Measurements from ENCODE around the gene LEKR1.

The LEKR1 gene

GRCh38 chr3:156978481-156978961 lies 152.4 kb downstream of the LEKR1 start:
- H3K9me3 ChIP-seq (ENCODE audit: insufficient read depth, low read length): no peaks in the 10 kb centered on the region
- H3K4me3 ChIP-seq (ENCODE audit: low read length): no peak overlapping the region
- peak overlapping the region; percentile 51 for H3K4me2 ChIP-seq (ENCODE audit: low read length)
- peak overlapping the region; percentile 59 for H3K27ac ChIP-seq (ENCODE audit: low read length)
- peaks cover 32% of the 10 kb centered on the region for H3K4me1 ChIP-seq (ENCODE audit: low read length)
- H3K9ac ChIP-seq (ENCODE audit: low read length): peak overlapping the region; percentile 12; the same call in 1 of the 2 replicates
- TF ChIP-seq CTCF (IDR thresholded peaks at IDR 0.05; ENCODE audit: low read depth, low read length): no peak
- no peak for TF ChIP-seq EZH2phosphoT487 (IDR thresholded peaks at IDR 0.05; ENCODE audit: low read depth)
- no peaks in the 10 kb centered on the region for H3K79me2 ChIP-seq (ENCODE audit: low read length)
- peak overlapping the region; percentile 77 for H2AFZ ChIP-seq (ENCODE audit: low read depth, low read length)
- H3K36me3 ChIP-seq (replicated peaks; ENCODE audit: low read depth, low read length): no peaks in the 10 kb centered on the region
- no peaks in the 10 kb centered on the region for H3K27me3 ChIP-seq (ENCODE audit: low read depth, low read length)
- no peaks in the 10 kb centered on the region for H4K20me1 ChIP-seq (ENCODE audit: insufficient read depth, low read length)

- Histone ChIP-seq H3K79me2 (ENCODE audit: low read length) (no peaks in the 10 kb centered on the region), H3K4me2 (ENCODE audit: low read length) (no peak overlapping the region), H3K4me1 (ENCODE audit: low read length) (peaks cover 28% of the 10 kb centered on the region), H3K27me3 (ENCODE audit: low read depth, low read length) (no peaks in the 10 kb centered on the region), H4K20me1 (ENCODE audit: insufficient read depth, low read length) (no peaks in the 10 kb centered on the region), H3K9ac (ENCODE audit: low read length) (no peak overlapping the region), H3K36me3 (replicated peaks; ENCODE audit: low read depth, low read length) (no peaks in the 10 kb centered on the region), H3K9me3 (ENCODE audit: insufficient read depth, low read length) (no peaks in the 10 kb centered on the region), H3K4me3 (ENCODE audit: low read length) (no peak overlapping the region), H3K27ac (ENCODE audit: low read length) (no peak overlapping the region), H2AFZ (ENCODE audit: low read depth, low read length) (no peak overlapping the region)
- TF ChIP-seq EZH2phosphoT487 (IDR thresholded peaks at IDR 0.05; ENCODE audit: low read depth): no peak
- no peak for TF ChIP-seq CTCF (IDR thresholded peaks at IDR 0.05; ENCODE audit: low read depth, low read length)
Observed at GRCh38 chr3:156981005-156981404, 154.9 kb downstream of the LEKR1 start.

GRCh38 chr3:156983559-156983958 lies 157.4 kb downstream of the LEKR1 start:
- Histone ChIP-seq H3K4me2 (ENCODE audit: low read length) (no peak overlapping the region), H3K79me2 (ENCODE audit: low read length) (no peaks in the 10 kb centered on the region), H3K9me3 (ENCODE audit: insufficient read depth, low read length) (no peaks in the 10 kb centered on the region), H2AFZ (ENCODE audit: low read depth, low read length) (no peak overlapping the region), H3K4me1 (ENCODE audit: low read length) (peaks cover 27% of the 10 kb centered on the region), H3K9ac (ENCODE audit: low read length) (no peak overlapping the region), H3K27me3 (ENCODE audit: low read depth, low read length) (no peaks in the 10 kb centered on the region), H4K20me1 (ENCODE audit: insufficient read depth, low read length) (no peaks in the 10 kb centered on the region), H3K27ac (ENCODE audit: low read length) (no peak overlapping the region), H3K36me3 (replicated peaks; ENCODE audit: low read depth, low read length) (no peaks in the 10 kb centered on the region), H3K4me3 (ENCODE audit: low read length) (no peak overlapping the region)
- TF ChIP-seq EZH2phosphoT487 (IDR thresholded peaks at IDR 0.05; ENCODE audit: low read depth) (no peak), CTCF (IDR thresholded peaks at IDR 0.05; ENCODE audit: low read depth, low read length) (no peak)

GRCh38 chr3:156985711-156986110 lies 159.6 kb downstream of the LEKR1 start:
- no peaks in the 10 kb centered on the region for H4K20me1 ChIP-seq (ENCODE audit: insufficient read depth, low read length)
- no peaks in the 10 kb centered on the region for H3K9me3 ChIP-seq (ENCODE audit: insufficient read depth, low read length)
- no peaks in the 10 kb centered on the region for H3K36me3 ChIP-seq (replicated peaks; ENCODE audit: low read depth, low read length)
- H2AFZ ChIP-seq (ENCODE audit: low read depth, low read length): no peak overlapping the region
- H3K27me3 ChIP-seq (ENCODE audit: low read depth, low read length): no peaks in the 10 kb centered on the region
- peak overlapping the region; percentile 25; the same call in 1 of the 2 replicates for H3K4me2 ChIP-seq (ENCODE audit: low read length)
- no peak for TF ChIP-seq EZH2phosphoT487 (IDR thresholded peaks at IDR 0.05; ENCODE audit: low read depth)
- TF ChIP-seq CTCF (IDR thresholded peaks at IDR 0.05; ENCODE audit: low read depth, low read length): no peak
- H3K4me3 ChIP-seq (ENCODE audit: low read length): no peak overlapping the region
- H3K9ac ChIP-seq (ENCODE audit: low read length): no peak overlapping the region
- no peak overlapping the region for H3K27ac ChIP-seq (ENCODE audit: low read length)
- peaks cover 20% of the 10 kb centered on the region for H3K4me1 ChIP-seq (ENCODE audit: low read length)
- H3K79me2 ChIP-seq (ENCODE audit: low read length): no peaks in the 10 kb centered on the region

Measured in OCI-LY3 (cell line).